Endothelial cell of umbilical vein (primary cell): ENCODE measurements around the gene INHBB. TPM values are rescaled to one million over a fixed set of nuclear protein-coding genes. Genes with fewer than 3 reads are reported as not detected.

Experiments used
- BruUV-seq: library from RNA; stranded (reverse); fragments of 400-500 nt; replicated peaks from 2 replicates; lab custom pipeline; 2021; lab: Mats Ljungman, UMichigan
- CTCF ChIA-PET: fragments of 300-600, 350-600 bp; sonication (Branson Sonifier 250); formaldehyde crosslinking; loops from one replicate; lab custom pipeline; 2021; ENCODE audit warnings: antibody characterized with exemption, inconsistent platforms; lab: Charles Lee
- POLR2A ChIA-PET: fragments of 300-600, 350-600 bp; sonication (Branson Sonifier 250); formaldehyde crosslinking; loops from one replicate; lab custom pipeline; 2021; ENCODE audit warnings: antibody characterized with exemption, inconsistent platforms; lab: Charles Lee
- DNase-seq: peaks from one replicate; pipeline ENCODE4 v3.0.0-alpha.2; 2011; ENCODE audit warnings: low read depth, low spot score
- FAIRE-seq: peaks from 2 replicates; lab custom pipeline; 2011; peaks lifted over from hg19 to GRCh38; lab: Jason Lieb, UNC
- H2AFZ ChIP-seq: 2 replicates; pipeline ENCODE4 v1.6.0; 2012; ENCODE audit warnings: low read depth, low read length, control low read depth, inconsistent platforms
- H3K27ac ChIP-seq: 2 replicates; pipeline ENCODE4 v1.5.1; 2011; ENCODE audit warnings: low read depth, mild to moderate bottlenecking, control low read depth, low read length, moderate library complexity; ENCODE audit not compliant: insufficient read depth
- H3K27me3 ChIP-seq, 2 experiments: 2 replicates each; pipeline versions ENCODE4 v1.6.0 to v1.6.1; 2011; ENCODE audit warnings: low read length in 2 of 2, mixed read lengths in 1 of 2; ENCODE audit not compliant: control insufficient read depth in 2 of 2, insufficient read depth in 2 of 2
- H3K36me3 ChIP-seq, 2 experiments: 2 replicates in 1 of 2; 3 replicates in 1 of 2; pipeline ENCODE4 v1.5.1; 2011; ENCODE audit warnings: low read length in 2 of 2, mild to moderate bottlenecking in 1 of 2, moderate library complexity in 1 of 2; ENCODE audit not compliant: control insufficient read depth in 2 of 2, insufficient read depth in 2 of 2; ENCODE audit errors: extremely low read depth in 1 of 2
- H3K4me1 ChIP-seq: 3 replicates; pipeline ENCODE4 v1.5.1; 2011; ENCODE audit warnings: mild to moderate bottlenecking, low read length; ENCODE audit not compliant: control insufficient read depth, insufficient read depth; ENCODE audit errors: extremely low read depth
- H3K4me2 ChIP-seq: 2 replicates; pipeline ENCODE4 v1.6.1; 2011; ENCODE audit warnings: low read length, control low read depth, mixed read lengths; ENCODE audit not compliant: insufficient read depth
- H3K4me3 ChIP-seq, 3 experiments: fragments of 200-600 bp in 1 of 3; sonication (generic), shearing (Covaris generic) in 1 of 3; replicated peaks in 1 of 3; 2 replicates each; pipeline ENCODE4 v1.5.1; 2011 to 2016; ENCODE audit warnings: control low read depth in 3 of 3, low read length in 3 of 3, mild to moderate bottlenecking in 2 of 3, inconsistent platforms in 1 of 3, low read depth in 1 of 3, moderate library complexity in 1 of 3; ENCODE audit not compliant: insufficient read depth in 1 of 3
- H3K79me2 ChIP-seq: 2 replicates; pipeline ENCODE4 v1.6.0; 2012; ENCODE audit warnings: low read length, inconsistent platforms; ENCODE audit not compliant: control insufficient read depth, insufficient read depth
- H3K9ac ChIP-seq: replicated peaks from 2 replicates; pipeline ENCODE3; 2011; ENCODE audit warnings: low read length, control low read depth; ENCODE audit not compliant: insufficient read depth; ENCODE audit errors: extremely low read depth
- H3K9me1 ChIP-seq: replicated peaks from 3 replicates; pipeline ENCODE4 v1.6.0; 2011; ENCODE audit warnings: mild to moderate bottlenecking, low read length; ENCODE audit not compliant: control insufficient read depth, insufficient read depth; ENCODE audit errors: extremely low read depth
- H3K9me3 ChIP-seq: replicated peaks from 2 replicates; pipeline ENCODE4 v1.5.1; 2012; ENCODE audit warnings: low read length, inconsistent platforms; ENCODE audit not compliant: control insufficient read depth, insufficient read depth
- H4K20me1 ChIP-seq: replicated peaks from 2 replicates; pipeline ENCODE3; 2011; ENCODE audit warnings: mild to moderate bottlenecking, low read length; ENCODE audit not compliant: control insufficient read depth, insufficient read depth; ENCODE audit errors: extremely low read depth
- CTCF ChIP-seq, 2 donors: IDR thresholded peaks; 1 replicate in 1 of 2; 2 replicates in 1 of 2; pipeline ENCODE4 v1.5.1; 2011; ENCODE audit warnings: low read length in 2 of 2, mild to moderate bottlenecking in 2 of 2, moderate library complexity in 2 of 2, control low read depth in 1 of 2, inconsistent platforms in 1 of 2, low read depth in 1 of 2; ENCODE audit not compliant: insufficient read depth in 1 of 2; ENCODE audit errors: extremely low read depth in 1 of 2
- EZH2 ChIP-seq: IDR thresholded peaks from 2 replicates; pipeline ENCODE4 v1.6.1; 2012; ENCODE audit warnings: borderline replicate concordance, low read depth, mild to moderate bottlenecking, moderate library complexity, low read length, inconsistent platforms; ENCODE audit not compliant: severe bottlenecking
- FOS ChIP-seq: IDR thresholded peaks from 2 replicates; pipeline ENCODE4 v1.6.1; 2011; ENCODE audit warnings: mild to moderate bottlenecking, low read length, moderate library complexity, borderline replicate concordance; ENCODE audit not compliant: insufficient read depth
- GATA2 ChIP-seq: IDR thresholded peaks from 2 replicates; pipeline ENCODE4 v1.7.0; 2011; ENCODE audit warnings: low read depth, mild to moderate bottlenecking, moderate library complexity, mixed read lengths, low read length; ENCODE audit not compliant: insufficient read length, insufficient read depth
- JUN ChIP-seq: IDR thresholded peaks from 2 replicates; pipeline ENCODE4 v1.6.1; 2011; ENCODE audit warnings: borderline replicate concordance, low read depth; ENCODE audit not compliant: insufficient read length, insufficient read depth
- MAX ChIP-seq: IDR thresholded peaks from 2 replicates; pipeline ENCODE4 v1.6.1; 2011; ENCODE audit not compliant: insufficient read depth, insufficient read length
- MYC ChIP-seq: IDR thresholded peaks from one replicate; pipeline ENCODE4 v1.6.1; 2011; ENCODE audit warnings: mild to moderate bottlenecking, low read depth, low read length
- POLR2A ChIP-seq: IDR thresholded peaks from 2 replicates; pipeline ENCODE4 v1.6.1; 2012; ENCODE audit warnings: low read depth, mild to moderate bottlenecking, control low read depth, low read length
- POLR2AphosphoS5 ChIP-seq: IDR thresholded peaks from 2 replicates; pipeline ENCODE4 v1.6.1; 2012; ENCODE audit warnings: low read depth, mild to moderate bottlenecking, control low read depth, low read length, moderate library complexity; ENCODE audit not compliant: insufficient read depth
- dilution Hi-C: fragments of 300-500 bp; cut with MboI; formaldehyde crosslinking; loops from one replicate; pipeline ENCODE4 v1.15.0; 2019; ENCODE audit warnings: low sequenced_read_pairs; ENCODE audit not compliant: extremely low pct_ligation_motif_present
- intact Hi-C: fragments of 100-400 bp; cut with micrococcal nuclease; formaldehyde crosslinking; loops from one replicate; pipeline ENCODE4 v1.10.0; 2022
- polyA plus RNA-seq, 4 experiments: library from polyadenylated mRNA; depleted of rRNA in 3 of 4; stranded (reverse) in 3 of 4; unstranded in 1 of 4; fragments of >200 nt; gene quantifications; 2 replicates each; pipeline versions ENCODE4 v1.2.1 to v1.2.3, GENCODE V29; 2011 to 2012; ENCODE audit warnings: missing spikeins in 1 of 4
- total RNA-seq: library from RNA; stranded (reverse); gene quantifications from 2 replicates; pipeline ENCODE4 v1.2.3, GENCODE V29; 2021

Gene INHBB
- total and polyA plus RNA-seq, 2 donors (not counting 3 experiments of a cell fraction or from before 2014, with no cell fraction given) = 0.11 to 1.8 TPM

- Histone ChIP-seq H3K36me3 (no peaks in the 10 kb centered on the region), H3K4me3 (no peak overlapping the region), H3K4me2 (no peak overlapping the region), H3K9me3 (no peaks in the 10 kb centered on the region), H2AFZ (no peak overlapping the region), H3K27me3 (peaks cover 0 to 2% of the 10 kb centered on the region in 2 experiments), H4K20me1 (no peaks in the 10 kb centered on the region), H3K9ac (no peak overlapping the region), H3K27ac (no peak overlapping the region), H3K9me1 (no peaks in the 10 kb centered on the region), H3K4me1 (no peaks in the 10 kb centered on the region), H3K79me2 (no peaks in the 10 kb centered on the region)
- intact Hi-C loops = no loop called here
- dilution Hi-C loops = no loop called here
- BruUV-seq = no TSS peak
- DNase-seq (no peak), FAIRE-seq (no peak)
- ChIA-PET CTCF (interaction anchor here (0.6 to 0.9 kb wide), 2 partner anchors 13 to 165 kb away, joined by 3 read pairs; no protein-coding TSS in a partner anchor), POLR2A (no interaction called here)
- TF ChIP-seq MYC (no peak), JUN (no peak), POLR2A (no peak), MAX (no peak), GATA2 (no peak), EZH2 (no peak), FOS (no peak), CTCF (IDR thresholded peaks at IDR 0.05; ENCODE audit: extremely low read depth in 1 of 2, insufficient read depth in 1 of 2, low read depth in 1 of 2, low read length in 2 of 2) (no peak), POLR2AphosphoS5 (no peak)
Measured at GRCh38 chr2:120355780-120356266, 9.9 kb downstream of the INHBB start.
